Activated CD4-positive, alpha-beta T cell treated with anti-CD3 and anti-CD28 coated beads, Interleukin-2, amount 50 U/mL, for 1 hour (primary cell): Measurements from ENCODE around the gene DLK1.

Source experiments
- DNase-seq: peaks from one replicate; pipeline ENCODE4 v3.0.0-alpha.2; 2020

Gene DLK1

GRCh38 chr14:100715332-100715731 is 11.4 kb upstream of the DLK1 start:
- no peak for DNase-seq

- no peak for DNase-seq
Observed at GRCh38 chr14:100715803-100716202, 10.9 kb upstream of the DLK1 start.

- no peak for DNase-seq
Observed at GRCh38 chr14:100717386-100717785, 9.3 kb upstream of the DLK1 start.

- DNase-seq: no peak
Observed at GRCh38 chr14:100719976-100720520, 6.6 kb upstream of the DLK1 start.

- no peak for DNase-seq
Observed at GRCh38 chr14:100721568-100721967, 5.1 kb upstream of the DLK1 start.

GRCh38 chr14:100722367-100722766 is 4.3 kb upstream of the DLK1 start:
- no peak for DNase-seq

- DNase-seq: no peak
Observed at GRCh38 chr14:100723135-100723829, 3.4 kb upstream of the DLK1 start.

GRCh38 chr14:100723830-100724437 is 2.8 kb upstream of the DLK1 start:
- DNase-seq: no peak

- DNase-seq: no peak
Observed at GRCh38 chr14:100724536-100724935, 2.2 kb upstream of the DLK1 start.

- no peak for DNase-seq
Observed at GRCh38 chr14:100725587-100726387, 905 bp upstream of the DLK1 start.

GRCh38 chr14:100727086-100727872 is 587 bp downstream of the DLK1 start:
- DNase-seq: no peak

- DNase-seq: no peak
Observed at GRCh38 chr14:100727873-100728240, 1.2 kb downstream of the DLK1 start.

- no peak for DNase-seq
Observed at GRCh38 chr14:100728962-100729361, 2.3 kb downstream of the DLK1 start.

- DNase-seq: no peak
Observed at GRCh38 chr14:100729982-100730381, 3.3 kb downstream of the DLK1 start.

- DNase-seq: no peak
Observed at GRCh38 chr14:100730581-100730980, 3.9 kb downstream of the DLK1 start.

GRCh38 chr14:100731011-100731670 is 4.4 kb downstream of the DLK1 start:
- DNase-seq: no peak

- DNase-seq: no peak
Observed at GRCh38 chr14:100731846-100732765, 5.4 kb downstream of the DLK1 start.

GRCh38 chr14:100732766-100733100 is 6.0 kb downstream of the DLK1 start:
- DNase-seq: no peak

- no peak for DNase-seq
Observed at GRCh38 chr14:100733152-100733850, 6.6 kb downstream of the DLK1 start.
